GM21447 (cell line): ENCODE measurements around the gene GPAM.
"Not testable (repeated sequence)": the region's sequence is repeated elsewhere in the genome, so short reads cannot be mapped to it uniquely, and the experiment has no call there.

ENCODE experiments used
- ATAC-seq: cut with Tn5 transposase; IDR thresholded peaks from one replicate; pipeline ENCODE4 v1.9.1; 2021; ENCODE audit not compliant: unreplicated experiment

GPAM gene

DNA sequence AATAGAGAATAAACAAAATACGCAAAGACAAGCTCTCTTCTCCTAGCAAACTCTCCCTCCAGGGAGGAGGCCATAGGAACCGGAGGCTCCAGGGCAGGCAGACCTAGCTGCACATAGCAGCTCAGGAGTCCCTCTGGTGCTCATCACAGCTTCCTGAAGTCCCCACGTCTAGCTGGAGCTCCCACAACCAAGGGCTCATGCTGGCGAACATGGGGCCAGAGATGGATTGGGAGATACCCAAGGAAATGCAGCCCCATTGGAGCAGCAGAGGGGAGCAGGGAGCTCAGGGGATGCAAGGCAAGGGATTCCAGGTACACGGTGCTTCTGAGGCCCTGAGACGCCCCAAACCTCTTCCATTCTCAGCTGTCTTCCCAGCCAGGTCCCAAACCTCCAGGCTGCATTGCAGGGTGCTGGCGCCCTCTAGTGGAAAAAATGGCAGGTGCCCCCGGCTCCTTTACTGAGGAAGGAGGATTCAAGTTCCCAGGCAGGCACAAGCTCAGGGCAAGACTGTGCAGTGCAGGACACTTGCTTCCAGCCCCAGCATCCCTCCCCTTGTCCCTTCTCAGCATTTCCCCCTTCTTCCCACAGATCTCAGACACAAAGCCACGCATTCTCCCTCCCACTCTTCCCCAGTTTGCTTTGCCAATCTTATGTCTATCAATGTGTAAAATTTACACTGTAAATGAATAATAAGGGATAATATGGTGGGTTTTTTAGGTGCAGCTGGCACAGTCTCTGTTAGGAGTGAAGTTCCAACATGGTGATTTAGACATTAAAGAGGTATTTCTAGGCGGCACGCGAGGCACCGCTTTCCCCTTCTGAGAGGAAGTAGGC is 46.2 kb downstream of the GPAM start:
- ATAC-seq: peak; percentile 61

DNA sequence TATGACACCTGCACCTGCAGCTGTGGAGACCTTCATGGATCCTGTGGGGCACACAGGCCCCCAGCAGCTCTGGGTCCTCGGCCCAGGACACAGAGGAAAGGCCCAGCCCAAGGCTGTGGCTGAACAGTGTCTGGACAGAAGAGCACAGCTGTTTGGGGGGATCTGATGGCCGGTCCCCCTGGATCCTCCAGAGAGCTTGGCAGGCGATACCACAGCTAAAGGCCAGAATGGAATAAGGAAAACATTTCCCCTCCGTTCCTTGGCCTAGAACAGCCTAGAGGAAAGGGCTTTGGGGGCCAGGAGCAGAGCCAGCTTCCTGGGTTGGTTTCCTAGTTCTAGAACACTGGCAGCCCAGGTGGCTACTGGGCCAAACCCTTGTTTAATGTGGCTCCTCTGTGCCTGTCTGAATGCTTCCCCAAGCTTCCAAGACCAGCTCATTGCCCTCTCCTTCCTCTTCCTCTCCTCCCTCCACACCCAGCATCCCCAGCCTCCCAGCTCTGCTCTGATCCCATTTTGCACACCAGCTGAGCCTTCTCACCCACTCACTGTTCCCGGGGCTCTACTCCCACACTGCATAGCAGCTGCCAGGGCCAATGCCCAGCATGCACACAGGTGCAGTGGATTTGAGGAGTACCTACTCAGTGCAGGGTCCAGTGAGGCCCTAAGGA is 46.9 kb downstream of the GPAM start:
- ATAC-seq: no peak

DNA sequence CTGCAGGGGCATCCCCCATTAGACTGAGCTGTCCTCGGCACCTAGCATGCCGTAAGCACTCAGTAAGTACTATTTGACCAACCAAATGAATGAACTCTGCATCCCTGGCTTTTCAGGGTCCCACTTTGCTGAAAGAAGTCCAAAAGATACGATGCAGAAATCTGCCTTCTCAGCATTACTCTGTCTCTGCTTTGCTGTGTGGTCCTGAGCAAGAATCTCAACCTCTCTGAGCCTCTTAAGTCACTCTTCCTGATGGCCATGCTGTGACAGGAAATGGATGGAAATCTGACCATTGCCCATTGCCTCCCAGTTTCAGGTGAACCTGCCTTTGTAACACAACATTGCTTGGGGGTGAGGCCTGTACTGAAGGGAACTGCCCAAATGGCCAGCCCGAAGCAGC is 48.0 kb downstream of the GPAM start:
- no peak for ATAC-seq

DNA sequence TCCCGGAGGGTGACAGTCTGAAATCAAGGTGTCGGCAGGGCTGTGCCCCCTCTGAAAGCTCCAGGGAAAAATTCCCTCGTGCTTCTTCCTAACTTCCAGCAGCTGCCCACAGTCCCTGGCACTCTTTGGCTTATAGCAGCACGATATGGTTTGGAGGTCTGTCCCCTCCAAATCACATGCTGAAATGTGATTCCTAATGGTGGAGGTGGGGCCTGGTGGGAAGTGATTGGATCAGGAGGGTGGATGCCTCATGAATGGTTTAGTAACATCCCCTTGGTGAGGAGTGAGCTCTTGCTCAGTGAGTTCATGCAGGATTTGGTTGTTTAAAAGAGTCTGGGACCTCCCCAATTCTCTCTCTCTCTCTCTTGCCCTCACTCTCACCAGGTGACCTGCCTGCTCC is 51.1 kb downstream of the GPAM start:
- ATAC-seq: no peak

DNA sequence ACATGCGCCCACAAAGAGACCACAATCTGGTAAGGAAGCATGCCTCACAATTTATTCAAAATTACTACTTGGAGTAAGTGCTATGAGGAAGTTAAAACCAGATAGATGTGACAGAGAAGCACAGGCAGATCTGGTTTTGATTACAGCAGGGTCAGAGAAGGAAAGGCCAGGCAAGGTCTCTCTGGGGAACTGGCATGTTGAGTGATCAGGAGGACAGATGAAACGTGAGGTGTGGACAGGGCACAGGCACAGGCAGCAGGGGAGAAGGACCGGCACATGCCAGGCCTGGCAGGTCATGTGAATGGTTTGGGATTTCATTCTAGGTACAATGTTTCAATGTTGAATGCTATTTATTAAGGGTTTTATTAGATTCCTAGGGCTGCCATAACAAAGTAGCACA is 51.6 kb downstream of the GPAM start:
- no peak for ATAC-seq

DNA sequence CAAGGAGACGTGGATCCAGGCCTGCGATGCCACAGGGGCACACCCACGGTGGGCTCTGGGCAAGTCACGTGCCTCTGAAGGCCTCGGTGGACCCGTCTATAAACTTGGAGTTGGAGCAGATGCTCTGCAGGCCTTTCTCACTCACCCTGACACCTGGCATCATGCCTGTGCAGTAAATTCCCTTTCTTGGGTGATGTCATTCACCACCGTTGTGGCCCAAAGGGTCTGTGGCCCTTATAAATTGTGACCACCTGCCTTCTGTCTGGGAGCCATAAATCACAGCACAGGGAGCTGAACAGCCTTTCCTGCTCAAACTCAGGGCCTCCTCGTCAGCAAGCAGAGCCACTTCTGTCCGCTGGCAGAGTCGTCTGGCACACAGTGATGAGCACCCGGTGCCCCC is 52.2 kb downstream of the GPAM start:
- no peak for ATAC-seq

DNA sequence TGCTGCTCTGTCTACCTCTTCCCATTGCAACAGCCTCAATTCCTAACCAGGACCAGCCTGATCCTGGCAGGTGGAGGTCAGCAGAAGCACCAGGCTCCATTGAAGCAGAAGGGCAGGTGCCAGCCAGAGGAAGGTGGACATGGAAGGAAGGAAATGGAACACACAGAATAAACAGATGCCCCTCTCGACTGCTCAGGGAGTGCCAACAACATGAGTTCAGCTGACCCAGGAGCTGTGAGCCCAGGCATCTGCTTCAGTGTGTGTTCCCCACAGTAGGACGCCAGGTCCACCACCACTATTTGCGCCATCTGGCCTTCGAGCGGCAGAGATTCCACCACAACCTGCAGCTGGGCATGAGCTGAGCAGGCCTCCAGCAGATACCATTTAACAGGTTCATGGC is 56.7 kb downstream of the GPAM start:
- no peak for ATAC-seq

DNA sequence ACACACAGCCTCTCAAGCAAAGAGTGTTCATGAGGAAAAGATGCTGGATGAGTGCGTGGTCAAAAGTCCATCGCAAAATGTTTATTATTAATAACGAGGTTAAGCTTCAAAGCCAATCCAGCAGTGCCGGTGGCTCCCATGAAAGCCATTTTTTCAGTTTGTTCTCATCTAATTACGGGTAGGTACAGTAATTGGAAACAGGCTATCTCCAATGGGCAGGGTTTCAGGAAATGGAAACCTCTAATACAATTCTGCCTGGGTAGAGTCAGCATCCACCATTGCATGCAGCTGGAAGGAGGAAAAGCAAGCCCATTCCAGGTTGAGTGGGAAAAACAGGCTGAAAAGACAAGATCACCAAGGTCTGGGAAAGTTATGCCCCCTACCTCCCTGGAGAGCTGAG is 57.4 kb downstream of the GPAM start:
- ATAC-seq: no peak

DNA sequence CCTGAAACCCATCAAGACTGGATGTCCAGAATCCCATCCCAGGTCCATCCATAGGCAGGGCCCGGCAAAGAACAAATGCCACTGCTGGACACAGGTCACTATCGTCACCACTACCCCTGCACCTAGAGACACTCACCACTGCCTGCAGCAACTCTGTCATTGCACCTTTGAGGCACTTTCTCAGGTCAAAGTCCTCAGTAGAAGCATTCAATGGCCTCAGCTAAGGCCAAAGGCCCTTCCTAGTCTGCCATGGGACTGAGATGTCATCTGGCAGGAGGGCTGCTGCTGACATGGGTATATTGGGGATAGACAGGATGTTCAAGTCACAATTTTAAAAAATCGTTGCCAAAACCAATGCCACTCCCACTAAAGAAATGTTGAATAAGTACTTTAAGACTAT is 58.7 kb downstream of the GPAM start:
- no peak for ATAC-seq

DNA sequence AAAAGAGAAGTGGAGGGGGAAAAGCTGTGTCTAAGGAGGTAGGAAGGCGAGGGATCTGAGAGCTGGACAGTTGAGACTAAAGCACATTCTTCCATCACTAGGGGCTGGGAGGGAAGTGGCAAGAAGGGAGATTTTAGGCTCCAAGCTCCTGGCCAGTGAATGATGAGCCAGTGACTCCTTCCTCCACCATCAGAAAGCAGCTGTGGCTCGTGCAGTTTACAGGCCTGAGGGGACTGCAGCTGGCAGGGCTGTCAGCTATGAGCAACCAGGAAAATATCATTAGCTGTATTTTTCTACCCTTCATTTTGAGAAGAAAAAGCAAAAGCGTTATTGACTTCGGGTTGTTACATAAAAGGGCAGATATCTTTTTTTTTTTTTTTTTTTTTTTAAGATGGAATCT is 60.7 kb downstream of the GPAM start:
- ATAC-seq: no peak

DNA sequence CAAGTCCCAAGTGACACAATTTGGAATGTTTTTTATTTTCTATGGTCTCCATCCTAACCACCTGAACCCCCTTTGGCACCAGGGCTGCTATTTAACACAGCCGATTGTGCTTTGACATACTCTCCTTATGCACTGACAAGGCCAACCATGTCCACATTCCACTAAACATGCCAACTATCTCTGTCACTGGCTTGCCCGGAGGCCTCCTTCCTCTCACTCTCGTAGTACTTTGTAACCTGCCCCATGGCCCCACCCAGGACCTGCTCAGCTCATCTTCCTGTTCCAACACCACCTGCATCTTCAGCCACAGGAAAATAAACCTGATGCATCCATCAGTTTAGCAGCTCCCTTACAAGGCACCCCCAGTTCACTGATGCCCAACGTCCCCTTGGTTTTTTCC is 63.1 kb downstream of the GPAM start:
- no peak for ATAC-seq

DNA sequence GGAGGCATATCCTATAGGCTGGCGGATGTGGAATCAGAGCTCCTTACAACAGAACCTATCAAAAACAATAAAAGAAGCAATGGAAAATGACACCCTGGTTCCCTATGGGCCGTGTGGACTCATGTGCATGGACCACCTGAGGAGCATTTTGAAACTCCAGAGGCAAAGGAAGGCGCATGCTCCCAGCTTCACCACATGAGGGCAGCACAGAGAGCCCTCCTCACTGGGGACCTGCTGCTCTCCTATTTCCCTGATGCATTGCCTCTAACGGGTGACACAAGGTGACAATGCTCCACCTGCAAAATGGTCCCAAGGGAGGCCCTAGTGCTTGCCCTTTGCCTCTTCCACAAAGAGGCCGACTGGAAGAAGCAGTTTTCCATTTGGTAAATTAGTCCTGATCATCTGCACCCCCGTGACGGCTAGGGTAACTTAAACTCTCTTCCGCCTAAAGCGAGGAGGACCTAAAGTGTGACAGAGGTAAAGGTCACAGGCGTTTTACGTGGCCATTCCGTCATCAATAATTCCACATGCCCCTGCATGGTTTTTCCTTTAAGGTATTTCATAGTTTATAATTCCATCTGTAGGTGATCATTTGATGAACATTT is 67.7 kb downstream of the GPAM start:
- ATAC-seq: peak; percentile 85

DNA sequence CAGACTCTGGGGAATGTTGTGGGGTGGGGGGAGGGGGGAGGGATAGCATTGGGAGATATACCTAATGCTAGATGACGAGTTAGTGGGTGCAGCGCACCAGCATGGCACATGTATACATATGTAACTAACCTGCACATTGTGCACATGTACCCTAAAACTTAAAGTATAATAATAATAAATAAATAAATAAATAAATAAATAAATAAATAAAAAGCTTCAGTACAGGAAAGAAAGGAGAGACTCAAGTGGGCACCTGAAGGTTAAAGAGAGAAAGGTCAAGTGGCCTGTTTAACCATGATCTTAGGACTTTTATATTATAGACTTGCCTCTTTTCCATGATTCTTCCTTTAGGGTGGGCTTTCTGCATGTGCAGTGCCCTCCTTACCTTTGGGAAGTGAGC is 73.8 kb downstream of the GPAM start:
- not testable (repeated sequence) for ATAC-seq
